HFF-Myc (cell line): Measurements from ENCODE around the gene NCLN.
"Not testable (repeated sequence)": the region's sequence is repeated elsewhere in the genome, so short reads cannot be mapped to it uniquely, and the experiment has no call there.

Experiments
- DNase-seq: peaks from one replicate; pipeline ENCODE4 v3.0.0-alpha.2; 2011; ENCODE audit warnings: low read depth; ENCODE audit errors: extremely low read depth
- H3K4me3 ChIP-seq: replicated peaks from 2 replicates; pipeline ENCODE4 v1.5.1; 2011; ENCODE audit warnings: low read depth, mild to moderate bottlenecking, control low read depth, low read length
- CTCF ChIP-seq: IDR thresholded peaks from 2 replicates; pipeline ENCODE4 v1.5.1; 2012; ENCODE audit warnings: mild to moderate bottlenecking, low read depth, low read length, control low read depth; ENCODE audit errors: missing control alignments

Gene NCLN

GRCh38 chr19:3149526-3150505, 35.9 kb upstream of the NCLN start:
- no peak for DNase-seq
- no peak for TF ChIP-seq CTCF
- H3K4me3 ChIP-seq, result no peak overlapping the region

- DNase-seq, result no peak
- H3K4me3 ChIP-seq, result no peak overlapping the region
- TF ChIP-seq CTCF, result no peak
Observed at GRCh38 chr19:3150739-3151329, 34.9 kb upstream of the NCLN start.

GRCh38 chr19:3151563-3152418, 33.9 kb upstream of the NCLN start:
- DNase-seq, result no peak
- TF ChIP-seq CTCF, result no peak
- no peak overlapping the region for H3K4me3 ChIP-seq

GRCh38 chr19:3152419-3152780, 33.3 kb upstream of the NCLN start:
- no peak for TF ChIP-seq CTCF
- H3K4me3 ChIP-seq, result no peak overlapping the region
- no peak for DNase-seq

GRCh38 chr19:3153286-3154230, 32.2 kb upstream of the NCLN start:
- no peak for TF ChIP-seq CTCF
- no peak for DNase-seq
- no peak overlapping the region for H3K4me3 ChIP-seq

- not testable (repeated sequence) for H3K4me3 ChIP-seq, DNase-seq
Observed at GRCh38 chr19:3154447-3154846, 31.3 kb upstream of the NCLN start.
